HG02610 (cell line): ENCODE data around the gene POLR2J.
"Not testable (repeated sequence)": the region's sequence is repeated elsewhere in the genome, so short reads cannot be mapped to it uniquely, and the experiment has no call there.

Experiments
- ATAC-seq: cut with Tn5 transposase; IDR thresholded peaks from one replicate; pipeline ENCODE4 v1.9.1; 2021; ENCODE audit warnings: mild to moderate bottlenecking, moderate library complexity; ENCODE audit not compliant: unreplicated experiment

Gene POLR2J

DNA sequence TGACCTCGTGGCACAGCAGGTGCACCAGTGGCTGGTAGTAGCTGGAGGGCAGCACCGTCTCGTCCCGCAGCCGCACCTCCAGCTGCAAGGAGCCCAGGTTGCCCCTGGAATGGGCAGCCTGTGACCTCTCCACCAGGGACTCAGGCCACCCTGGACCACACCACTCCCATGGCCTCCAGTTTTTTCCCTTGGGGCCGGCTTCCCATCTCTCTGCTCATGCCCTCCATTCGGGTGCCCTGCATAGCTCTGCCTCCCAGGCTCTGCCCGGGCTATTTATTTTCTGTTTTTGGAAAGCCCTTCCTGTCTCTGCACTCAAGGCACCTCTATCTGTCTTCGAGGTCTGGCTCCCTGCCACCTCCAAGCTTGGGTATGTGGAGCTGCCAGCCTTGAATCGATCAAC lies 18.1 kb upstream of the POLR2J start:
- ATAC-seq = not testable (repeated sequence)

- peak; percentile 72 for ATAC-seq
Observed at GRCh38 chr7:102494473-102495149, 15.9 kb upstream of the POLR2J start.

GRCh38 chr7:102494026-102494425 lies 15.3 kb upstream of the POLR2J start:
- ATAC-seq = not testable (repeated sequence)

- ATAC-seq = peak; percentile 36
Observed at GRCh38 chr7:102493220-102493935, 14.7 kb upstream of the POLR2J start.

GRCh38 chr7:102490529-102491075 lies 11.9 kb upstream of the POLR2J start:
- ATAC-seq = peak; percentile 40

- ATAC-seq = not testable (repeated sequence)
Observed at GRCh38 chr7:102484317-102484716, 5.6 kb upstream of the POLR2J start.

DNA sequence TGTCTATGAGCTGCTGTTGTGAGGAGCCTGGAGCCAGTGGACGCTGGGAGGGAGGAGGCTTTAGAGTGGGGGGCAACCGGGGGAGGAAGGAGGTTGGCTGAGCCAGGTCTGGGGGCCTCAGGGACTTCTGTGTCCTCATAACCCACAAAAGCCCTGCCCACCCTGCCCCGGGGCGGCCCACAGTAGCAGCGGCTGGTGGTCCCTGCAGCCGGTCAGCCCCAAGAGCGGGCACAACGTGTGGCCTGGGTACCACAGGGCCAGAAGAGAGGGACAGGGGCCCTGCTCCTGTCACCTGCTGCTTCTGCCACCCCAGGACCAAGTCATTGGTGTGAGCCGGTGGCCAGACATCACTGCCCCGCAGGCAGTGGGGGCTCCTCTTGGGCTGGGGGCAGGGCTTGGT lies 3.2 kb upstream of the POLR2J start:
- ATAC-seq = not testable (repeated sequence)

GRCh38 chr7:102479982-102480637 lies 1.4 kb upstream of the POLR2J start:
- not testable (repeated sequence) for ATAC-seq

DNA sequence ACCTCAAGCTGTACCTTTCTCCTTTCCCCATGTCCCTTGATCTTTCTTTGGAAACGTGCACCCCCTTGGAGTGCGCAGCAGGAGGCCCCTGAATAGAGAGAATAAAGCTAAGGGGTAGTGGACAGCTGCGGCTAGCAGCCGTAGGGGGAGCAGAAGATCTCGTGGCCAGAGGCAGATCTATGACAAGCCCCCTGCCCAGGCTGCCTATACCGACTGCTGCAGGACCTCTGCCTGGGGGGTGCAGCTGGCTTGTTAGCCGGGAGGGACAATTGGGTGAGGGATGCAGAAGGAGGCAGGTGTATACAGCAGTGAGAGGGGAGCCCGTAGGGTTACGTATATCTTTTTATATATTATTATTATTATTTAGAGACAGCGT lies 475 bp upstream of the POLR2J start:
- peak; percentile 21 for ATAC-seq

DNA sequence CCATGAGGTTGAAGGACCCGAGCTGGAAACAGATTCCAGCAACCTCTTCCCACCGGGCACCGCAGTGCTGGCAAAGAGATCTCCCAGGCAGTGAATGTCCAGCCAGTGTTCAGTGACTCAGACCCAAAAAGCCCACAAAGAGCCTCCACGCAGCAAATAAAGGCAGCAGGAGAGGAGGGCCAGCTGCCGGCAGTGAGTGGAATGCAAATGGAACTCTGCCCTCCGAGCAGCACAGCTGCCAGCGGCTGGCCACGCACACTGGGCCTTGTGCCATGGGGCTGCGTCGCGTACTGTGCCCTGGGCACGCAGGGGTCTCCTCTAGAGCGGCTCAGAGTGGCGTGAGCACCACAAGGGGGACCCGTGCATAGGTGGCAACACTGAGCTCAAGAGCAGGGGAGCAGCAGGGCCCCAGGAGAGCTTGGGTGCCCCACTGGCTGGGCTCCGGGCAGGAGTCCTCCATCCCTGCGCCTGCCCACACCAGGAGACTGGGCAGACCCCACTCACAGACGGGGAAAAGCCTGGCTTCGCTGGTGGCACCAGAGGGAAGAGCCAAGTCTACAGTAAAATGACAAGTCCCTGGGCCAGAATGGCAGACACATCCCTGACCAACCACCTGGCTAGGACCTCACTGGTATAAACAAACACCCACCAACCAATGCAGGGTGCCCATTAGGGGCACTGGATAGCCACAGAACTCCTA lies 3.8 kb downstream of the POLR2J start:
- not testable (repeated sequence) for ATAC-seq

DNA sequence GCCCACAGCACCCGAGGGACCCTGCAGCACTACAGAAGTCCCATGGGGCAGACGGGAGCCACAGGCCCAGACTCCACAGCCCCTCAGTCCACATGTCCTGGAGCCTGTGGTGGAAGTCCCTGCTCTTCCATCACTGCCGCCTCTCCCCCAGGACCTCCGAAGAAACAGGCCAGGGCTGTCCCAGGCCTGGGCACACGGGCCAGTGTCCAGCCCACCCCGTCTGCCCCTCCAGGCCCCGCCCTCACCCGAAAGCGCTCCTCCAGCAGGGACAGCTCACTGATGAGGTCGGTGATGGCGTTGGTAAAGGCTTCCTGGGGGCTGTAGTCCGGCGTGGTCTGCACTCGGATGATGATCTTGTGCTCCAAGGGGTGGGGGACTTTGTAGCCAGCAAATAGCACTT lies 4.6 kb downstream of the POLR2J start:
- ATAC-seq = not testable (repeated sequence)

DNA sequence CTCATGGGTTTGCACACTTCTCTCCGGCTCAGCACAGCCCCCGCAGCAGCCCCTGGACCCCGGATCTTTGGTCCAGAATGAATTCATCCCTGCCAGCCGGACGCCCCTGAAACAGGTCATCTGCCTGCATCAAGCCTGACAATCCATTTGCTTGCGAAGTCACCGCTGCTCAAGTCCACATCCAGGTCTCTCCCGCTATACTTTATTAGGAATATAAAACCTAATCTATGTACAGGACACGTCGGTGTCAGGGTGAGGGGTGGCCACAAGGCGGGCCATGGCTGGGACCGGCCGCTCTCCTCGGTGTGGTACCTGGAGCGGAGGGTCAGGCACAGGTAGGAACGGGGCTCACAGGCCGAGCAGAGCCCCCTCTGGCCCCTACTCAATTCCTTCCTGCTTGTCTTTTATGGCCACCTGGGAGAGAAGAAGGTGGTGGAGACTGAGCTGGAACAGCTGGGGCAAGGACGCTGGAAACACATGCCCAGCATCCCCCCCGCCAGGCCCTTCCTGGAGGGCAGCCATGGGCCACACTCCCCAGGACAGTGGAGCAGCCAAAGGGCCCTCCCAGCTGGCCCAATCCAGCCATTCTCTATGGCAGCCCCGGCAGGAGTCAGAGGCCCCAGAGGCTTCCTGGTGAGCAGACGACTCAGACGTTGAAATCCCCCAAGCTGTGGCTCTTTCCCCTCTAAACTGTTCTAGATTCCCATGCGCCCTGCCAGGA lies 5.3 kb downstream of the POLR2J start:
- ATAC-seq = no peak

DNA sequence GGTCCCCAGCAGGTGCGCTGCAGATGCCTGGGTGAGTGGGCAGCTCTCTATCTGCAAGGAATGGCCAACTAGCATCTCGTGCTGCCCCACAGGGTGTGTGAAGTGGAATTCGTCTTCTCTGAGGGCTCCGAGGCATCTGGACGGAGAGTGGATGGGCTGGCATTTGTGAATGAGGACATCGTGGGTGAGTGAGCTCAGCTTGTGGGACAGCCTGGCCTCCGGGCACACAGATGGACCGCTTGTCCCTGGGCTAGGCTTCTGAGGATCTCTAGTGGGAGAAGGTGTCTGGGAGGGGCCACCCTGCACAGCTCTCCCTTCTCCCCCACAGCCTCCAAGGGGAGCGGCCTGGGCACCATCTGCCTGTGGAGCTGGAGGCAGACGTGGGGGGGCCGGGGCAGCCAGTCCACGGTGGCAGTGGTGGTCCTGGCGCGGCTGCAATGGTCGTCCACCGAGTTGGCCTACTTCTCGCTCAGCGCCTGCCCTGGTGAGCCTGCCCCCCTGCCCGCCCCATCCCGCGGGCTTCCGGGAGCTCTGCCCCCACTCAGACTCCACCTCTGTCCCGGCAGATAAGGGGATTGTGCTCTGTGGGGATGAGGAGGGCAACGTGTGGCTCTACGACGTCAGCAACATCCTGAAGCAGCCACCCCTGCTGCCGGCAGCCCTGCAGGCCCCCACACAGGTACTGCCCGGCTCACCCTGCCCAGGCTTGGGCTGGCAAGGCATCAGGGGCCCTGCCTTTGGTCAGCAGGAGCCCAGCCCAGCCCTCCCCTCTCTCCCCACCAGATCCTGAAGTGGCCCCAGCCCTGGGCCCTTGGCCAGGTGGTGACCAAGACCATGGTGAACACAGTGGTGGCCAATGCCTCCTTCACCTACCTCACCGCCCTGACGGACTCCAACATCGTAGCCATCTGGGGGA lies 6.3 kb downstream of the POLR2J start:
- ATAC-seq = no peak

DNA sequence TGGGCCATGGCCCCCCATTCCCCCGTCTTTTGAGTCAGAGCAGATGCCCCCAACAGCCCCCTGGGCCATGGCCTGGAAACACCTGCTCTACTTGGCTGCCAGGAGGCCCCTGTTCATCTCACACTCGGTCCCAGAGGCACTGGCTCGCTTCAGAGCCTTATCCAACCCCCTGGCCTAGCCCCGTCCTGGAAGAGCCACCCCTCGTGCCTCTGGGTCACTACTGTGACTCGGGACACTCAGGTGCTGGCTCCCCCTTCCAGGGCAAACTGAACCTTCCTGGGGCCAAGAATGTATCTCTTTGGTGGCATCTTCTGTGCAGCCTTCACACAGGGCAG lies 7.0 kb downstream of the POLR2J start:
- ATAC-seq = no peak

- ATAC-seq = no peak
Observed at GRCh38 chr7:102469972-102470825, 8.5 kb downstream of the POLR2J start.

GRCh38 chr7:102469351-102469971 lies 9.3 kb downstream of the POLR2J start:
- ATAC-seq = no peak

- ATAC-seq = no peak
Observed at GRCh38 chr7:102468478-102469350, 10.0 kb downstream of the POLR2J start.
